Mesodermal cell (in vitro differentiated cells): ENCODE data around the gene SLIT1.

Source experiments
- H3K27ac ChIP-seq: 2 replicates; pipeline ENCODE4 v1.7.0; 2013; ENCODE audit warnings: mild to moderate bottlenecking, low read depth, low read length, moderate library complexity; ENCODE audit not compliant: severe bottlenecking
- H3K36me3 ChIP-seq: 2 replicates; pipeline ENCODE4 v1.7.1; 2013; ENCODE audit warnings: mild to moderate bottlenecking, low read length, moderate library complexity; ENCODE audit not compliant: control insufficient read depth, insufficient read depth
- H3K4me1 ChIP-seq: one replicate; pipeline ENCODE4 v1.7.1; 2013; ENCODE audit warnings: mild to moderate bottlenecking, low read length; ENCODE audit not compliant: insufficient read depth, control insufficient read depth, poor library complexity, severe bottlenecking
- H3K4me3 ChIP-seq: 2 replicates; pipeline ENCODE4 v1.7.0; 2013; ENCODE audit warnings: low read length, control low read depth, mild to moderate bottlenecking; ENCODE audit not compliant: insufficient read depth, poor library complexity, severe bottlenecking; ENCODE audit errors: extremely low read depth
- H3K9me3 ChIP-seq: 2 replicates; pipeline ENCODE4 v1.7.1; 2013; ENCODE audit warnings: mild to moderate bottlenecking, low read length, moderate library complexity; ENCODE audit not compliant: control insufficient read depth
- WGBS, 2 experiments: methylation state at CpG; one replicate each; pipeline ENCODE4 v1.1.5; 2013; ENCODE audit warnings: missing lambda C conversion rate in 2 of 2; ENCODE audit not compliant: insufficient coverage in 2 of 2; 5-methylcytosine and 5-hydroxymethylcytosine counted together

The SLIT1 gene

GRCh38 chr10:97100657-97101056, 85.1 kb downstream of the SLIT1 start:
- no peaks in the 10 kb centered on the region for H3K4me1 ChIP-seq
- 81 to 89% methylated on average over 5 to 8 of the region's 9 CpGs for WGBS, 2 experiments
- H3K9me3 ChIP-seq, result no peaks in the 10 kb centered on the region
- H3K27ac ChIP-seq, result no peak overlapping the region
- H3K36me3 ChIP-seq, result no peaks in the 10 kb centered on the region
- no peak overlapping the region for H3K4me3 ChIP-seq

GRCh38 chr10:97099868-97100267, 85.9 kb downstream of the SLIT1 start:
- H3K4me3 ChIP-seq, result no peak overlapping the region
- no peaks in the 10 kb centered on the region for H3K9me3 ChIP-seq
- H3K36me3 ChIP-seq, result no peaks in the 10 kb centered on the region
- 90 to 100% methylated on average over 4 of the region's 5 CpGs for WGBS, 2 experiments
- no peak overlapping the region for H3K27ac ChIP-seq
- H3K4me1 ChIP-seq, result no peaks in the 10 kb centered on the region

GRCh38 chr10:97099089-97099488, 86.7 kb downstream of the SLIT1 start:
- no peaks in the 10 kb centered on the region for H3K36me3 ChIP-seq
- H3K27ac ChIP-seq, result no peak overlapping the region
- H3K9me3 ChIP-seq, result no peaks in the 10 kb centered on the region
- H3K4me3 ChIP-seq, result no peak overlapping the region
- 89% methylated on average over 5 to 7 of the region's 8 CpGs for WGBS, 2 experiments
- H3K4me1 ChIP-seq, result no peaks in the 10 kb centered on the region

- H3K27ac ChIP-seq, result no peak overlapping the region
- H3K4me1 ChIP-seq, result no peaks in the 10 kb centered on the region
Measured at GRCh38 chr10:97097084-97097433, 88.7 kb downstream of the SLIT1 start.

GRCh38 chr10:97096261-97097083, 89.3 kb downstream of the SLIT1 start:
- Histone ChIP-seq H3K36me3 (no peaks in the 10 kb centered on the region), H3K27ac (no peak overlapping the region), H3K4me1 (no peaks in the 10 kb centered on the region), H3K9me3 (no peaks in the 10 kb centered on the region), H3K4me3 (no peak overlapping the region)
- WGBS, 2 experiments, result 62 to 70% methylated on average over 9 to 14 of the region's 23 CpGs

More at GRCh38 chr10:97097084-97097433, 88.7 kb downstream of the SLIT1 start:
- Histone ChIP-seq H3K36me3 (no peaks in the 10 kb centered on the region), H3K9me3 (no peaks in the 10 kb centered on the region), H3K4me3 (no peak overlapping the region)
- 90 to 95% methylated on average over 4 to 6 of the region's 6 CpGs for WGBS, 2 experiments

- no peaks in the 10 kb centered on the region for H3K9me3 ChIP-seq
- 86% methylated on average over 8 to 10 of the region's 11 CpGs for WGBS, 2 experiments
- H3K27ac ChIP-seq, result no peak overlapping the region
- no peaks in the 10 kb centered on the region for H3K36me3 ChIP-seq
- H3K4me3 ChIP-seq, result no peak overlapping the region
- no peaks in the 10 kb centered on the region for H3K4me1 ChIP-seq
Measured at GRCh38 chr10:97095701-97096260, 90.0 kb downstream of the SLIT1 start.

GRCh38 chr10:97090644-97091043, 95.1 kb downstream of the SLIT1 start:
- WGBS, 2 experiments, result 83 to 88% methylated on average over 5 to 8 of the region's 9 CpGs
- Histone ChIP-seq H3K36me3 (no peaks in the 10 kb centered on the region), H3K9me3 (no peaks in the 10 kb centered on the region), H3K27ac (no peak overlapping the region), H3K4me1 (peaks cover 3% of the 10 kb centered on the region), H3K4me3 (no peak overlapping the region)

GRCh38 chr10:97090035-97090434, 95.7 kb downstream of the SLIT1 start:
- H3K9me3 ChIP-seq, result no peaks in the 10 kb centered on the region
- H3K36me3 ChIP-seq, result no peaks in the 10 kb centered on the region
- 67 to 70% methylated on average over 9 to 10 of the region's 10 CpGs for WGBS, 2 experiments
- H3K4me3 ChIP-seq, result no peak overlapping the region
- peaks cover 3% of the 10 kb centered on the region for H3K4me1 ChIP-seq
- H3K27ac ChIP-seq, result no peak overlapping the region

- H3K4me1 ChIP-seq, result peaks cover 3% of the 10 kb centered on the region
- H3K9me3 ChIP-seq, result no peaks in the 10 kb centered on the region
- no peak overlapping the region for H3K27ac ChIP-seq
- no peaks in the 10 kb centered on the region for H3K36me3 ChIP-seq
- 45 to 58% methylated on average over 10 to 13 of the region's 15 CpGs for WGBS, 2 experiments
- no peak overlapping the region for H3K4me3 ChIP-seq
Measured at GRCh38 chr10:97089209-97089870, 96.4 kb downstream of the SLIT1 start.

GRCh38 chr10:97087296-97087695, 98.5 kb downstream of the SLIT1 start:
- no peaks in the 10 kb centered on the region for H3K36me3 ChIP-seq
- H3K27ac ChIP-seq, result no peak overlapping the region
- peaks cover 3% of the 10 kb centered on the region for H3K4me1 ChIP-seq
- H3K4me3 ChIP-seq, result no peak overlapping the region
- WGBS, 2 experiments, result 63 to 76% methylated on average over 6 to 9 of the region's 9 CpGs
- no peaks in the 10 kb centered on the region for H3K9me3 ChIP-seq

- Histone ChIP-seq H3K27ac (no peak overlapping the region), H3K36me3 (no peaks in the 10 kb centered on the region), H3K4me3 (no peak overlapping the region), H3K4me1 (peaks cover 3% of the 10 kb centered on the region), H3K9me3 (no peaks in the 10 kb centered on the region)
- 80% methylated on average over 1 of the region's 1 CpG; no CpG with 5 or more reads in 1 of the 2 experiments for WGBS, 2 experiments
Measured at GRCh38 chr10:97086530-97086929, 99.2 kb downstream of the SLIT1 start.
